ENCODE results near the gene EGLN1.

Gene EGLN1

GRCh38 chr1:231396643-231397042, 25.4 kb downstream of the EGLN1 start:
- TF ChIP-seq POLR2A (IDR thresholded peaks at IDR 0.05; ENCODE audit: extremely low read depth, insufficient read length) (no peak), CTCF (IDR thresholded peaks at IDR 0.05; ENCODE audit: low read depth, low read length) (no peak), MYC (IDR thresholded peaks at IDR 0.05; ENCODE audit: low read depth, low read length) (no peak), MAX (IDR thresholded peaks at IDR 0.05; ENCODE audit: low read depth, low read length) (no peak)
- DNase-seq (ENCODE audit: low read depth) = no peak
- no peak overlapping the region for H3K4me3 ChIP-seq (ENCODE audit: low read depth, low read length)

- H3K4me3 ChIP-seq (ENCODE audit: low read depth, low read length) = no peak overlapping the region
- no peak for DNase-seq (ENCODE audit: low read depth)
- no peak for TF ChIP-seq CTCF (IDR thresholded peaks at IDR 0.05; ENCODE audit: low read depth, low read length)
- no peak for TF ChIP-seq MAX (IDR thresholded peaks at IDR 0.05; ENCODE audit: low read depth, low read length)
- TF ChIP-seq POLR2A (IDR thresholded peaks at IDR 0.05; ENCODE audit: extremely low read depth, insufficient read length) = no peak
- TF ChIP-seq MYC (IDR thresholded peaks at IDR 0.05; ENCODE audit: low read depth, low read length) = no peak
These were observed 26.1 kb downstream of the EGLN1 start for GRCh38 chr1:231395998-231396390.

GRCh38 chr1:231395076-231395997, 26.8 kb downstream of the EGLN1 start:
- DNase-seq (ENCODE audit: low read depth) = no peak
- H3K4me3 ChIP-seq (ENCODE audit: low read depth, low read length) = no peak overlapping the region
- no peak for TF ChIP-seq MAX (IDR thresholded peaks at IDR 0.05; ENCODE audit: low read depth, low read length)
- no peak for TF ChIP-seq POLR2A (IDR thresholded peaks at IDR 0.05; ENCODE audit: extremely low read depth, insufficient read length)

GRCh38 chr1:231393668-231394067, 28.4 kb downstream of the EGLN1 start:
- DNase-seq (ENCODE audit: low read depth) = no peak
- no peak overlapping the region for H3K4me3 ChIP-seq (ENCODE audit: low read depth, low read length)
- TF ChIP-seq CTCF (IDR thresholded peaks at IDR 0.05; ENCODE audit: low read depth, low read length) = no peak
- TF ChIP-seq POLR2A (IDR thresholded peaks at IDR 0.05; ENCODE audit: extremely low read depth, insufficient read length) = no peak
- no peak for TF ChIP-seq MYC (IDR thresholded peaks at IDR 0.05; ENCODE audit: low read depth, low read length)
- TF ChIP-seq MAX (IDR thresholded peaks at IDR 0.05; ENCODE audit: low read depth, low read length) = no peak

GRCh38 chr1:231392389-231393131, 29.5 kb downstream of the EGLN1 start:
- no peak for TF ChIP-seq CTCF (IDR thresholded peaks at IDR 0.05; ENCODE audit: low read depth, low read length)
- TF ChIP-seq POLR2A (IDR thresholded peaks at IDR 0.05; ENCODE audit: extremely low read depth, insufficient read length) = no peak
- no peak for TF ChIP-seq MYC (IDR thresholded peaks at IDR 0.05; ENCODE audit: low read depth, low read length)
- no peak for TF ChIP-seq MAX (IDR thresholded peaks at IDR 0.05; ENCODE audit: low read depth, low read length)
- no peak for DNase-seq (ENCODE audit: low read depth)
- no peak overlapping the region for H3K4me3 ChIP-seq (ENCODE audit: low read depth, low read length)

- no peak for DNase-seq (ENCODE audit: low read depth)
- TF ChIP-seq CTCF (IDR thresholded peaks at IDR 0.05; ENCODE audit: low read depth, low read length) (no peak), MYC (IDR thresholded peaks at IDR 0.05; ENCODE audit: low read depth, low read length) (no peak), POLR2A (IDR thresholded peaks at IDR 0.05; ENCODE audit: extremely low read depth, insufficient read length) (no peak), MAX (IDR thresholded peaks at IDR 0.05; ENCODE audit: low read depth, low read length) (no peak)
- H3K4me3 ChIP-seq (ENCODE audit: low read depth, low read length) = no peak overlapping the region
These were observed 32.0 kb downstream of the EGLN1 start for GRCh38 chr1:231390071-231390470.
